HCT116 (cell line): ENCODE results near the gene SAMD14.

Experiments
- CEBPB ChIP-seq: IDR thresholded peaks from 2 replicates; pipeline ENCODE4 v1.6.1; 2012; ENCODE audit warnings: low read depth
- ELF1 ChIP-seq: IDR thresholded peaks from 2 replicates; pipeline ENCODE4 v1.6.1; 2012; ENCODE audit warnings: low read depth, borderline replicate concordance
- EZH2 ChIP-seq: fragments of 200-600 bp; sonication (generic); IDR thresholded peaks from 2 replicates; pipeline ENCODE4 v1.6.1; 2017; ENCODE audit warnings: antibody characterized with exemption, mixed run types
- EZH2phosphoT487 ChIP-seq: fragments of 200-600 bp; IDR thresholded peaks from 2 replicates; pipeline ENCODE4 v1.6.1; 2018; ENCODE audit warnings: antibody characterized with exemption, borderline replicate concordance
- JUND ChIP-seq: IDR thresholded peaks from 2 replicates; pipeline ENCODE4 v1.6.1; 2012
- POLR2A ChIP-seq: IDR thresholded peaks from 2 replicates; pipeline ENCODE4 v1.7.0; 2011; ENCODE audit warnings: borderline replicate concordance; ENCODE audit not compliant: insufficient read depth, insufficient read length; ENCODE audit errors: extremely low read depth
- POLR2AphosphoS5 ChIP-seq: IDR thresholded peaks from 2 replicates; pipeline ENCODE4 v1.6.1; 2011; ENCODE audit warnings: mild to moderate bottlenecking, low read depth, low read length, moderate library complexity
- SIN3A ChIP-seq: IDR thresholded peaks from 2 replicates; pipeline ENCODE4 v1.6.1; 2012; ENCODE audit warnings: low read depth
- SP1 ChIP-seq: IDR thresholded peaks from 2 replicates; pipeline ENCODE4 v1.6.1; 2012; ENCODE audit warnings: low read depth
- SRF ChIP-seq: IDR thresholded peaks from 2 replicates; pipeline ENCODE4 v1.6.1; 2012; ENCODE audit warnings: low read depth
- TCF7L2 ChIP-seq: IDR thresholded peaks from 2 replicates; pipeline ENCODE4 v1.7.0; 2011; ENCODE audit warnings: borderline replicate concordance, inconsistent platforms; ENCODE audit not compliant: insufficient read depth, insufficient read length; ENCODE audit errors: extremely low read depth
- ZNF274 ChIP-seq: fragments of 200-500 bp; sonication (Bioruptor generic); IDR thresholded peaks from 2 replicates; pipeline ENCODE4 v1.6.1; 2014; ENCODE audit warnings: mild to moderate bottlenecking, low read depth, low read length, inconsistent platforms
- TF ChIP-seq, protein P1 (sequence below), 3 experiments: fragments of 200-600 bp in 1 of 3; sonication (generic) in 1 of 3; IDR thresholded peaks in 2 of 3; conservative IDR thresholded peaks in 1 of 3; 2 replicates each; pipeline ENCODE4 v1.5.1; 2012 to 2017; ENCODE audit warnings: low read depth in 2 of 3, low read length in 2 of 3, antibody characterized with exemption in 1 of 3, borderline replicate concordance in 1 of 3, control low read depth in 1 of 3, mild to moderate bottlenecking in 1 of 3, mixed read lengths in 1 of 3, mixed run types in 1 of 3, moderate library complexity in 1 of 3; ENCODE audit not compliant: insufficient read depth in 1 of 3
- TF ChIP-seq, protein P2 (sequence below): IDR thresholded peaks from 2 replicates; pipeline ENCODE4 v1.6.1; 2011; ENCODE audit warnings: mild to moderate bottlenecking, low read length, moderate library complexity; ENCODE audit not compliant: insufficient replicate concordance; ENCODE audit errors: extremely low read depth

DNA sequence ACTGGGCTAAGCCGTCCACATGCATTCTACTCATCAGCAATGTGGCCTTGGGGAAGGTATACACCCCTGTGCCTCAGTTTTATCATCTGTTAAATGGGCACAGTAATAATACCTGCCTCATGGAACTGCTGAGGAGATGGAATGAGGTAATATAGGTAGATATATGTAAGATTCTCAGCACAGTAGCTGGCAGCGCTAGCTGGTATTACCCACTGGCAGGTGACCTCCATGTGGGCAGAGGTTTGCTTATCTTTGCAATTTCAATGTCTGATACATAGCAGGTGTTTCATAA, 34.7 kb upstream of the SAMD14 start:
- TF ChIP-seq POLR2A (no peak), SP1 (no peak), CEBPB (no peak), JUND (no peak), ZNF274 (no peak), ELF1 (no peak), POLR2AphosphoS5 (no peak), EZH2 (no peak), TCF7L2 (no peak), EZH2phosphoT487 (no peak), SRF (no peak), SIN3A (no peak)
- TF ChIP-seq, protein P1, sequence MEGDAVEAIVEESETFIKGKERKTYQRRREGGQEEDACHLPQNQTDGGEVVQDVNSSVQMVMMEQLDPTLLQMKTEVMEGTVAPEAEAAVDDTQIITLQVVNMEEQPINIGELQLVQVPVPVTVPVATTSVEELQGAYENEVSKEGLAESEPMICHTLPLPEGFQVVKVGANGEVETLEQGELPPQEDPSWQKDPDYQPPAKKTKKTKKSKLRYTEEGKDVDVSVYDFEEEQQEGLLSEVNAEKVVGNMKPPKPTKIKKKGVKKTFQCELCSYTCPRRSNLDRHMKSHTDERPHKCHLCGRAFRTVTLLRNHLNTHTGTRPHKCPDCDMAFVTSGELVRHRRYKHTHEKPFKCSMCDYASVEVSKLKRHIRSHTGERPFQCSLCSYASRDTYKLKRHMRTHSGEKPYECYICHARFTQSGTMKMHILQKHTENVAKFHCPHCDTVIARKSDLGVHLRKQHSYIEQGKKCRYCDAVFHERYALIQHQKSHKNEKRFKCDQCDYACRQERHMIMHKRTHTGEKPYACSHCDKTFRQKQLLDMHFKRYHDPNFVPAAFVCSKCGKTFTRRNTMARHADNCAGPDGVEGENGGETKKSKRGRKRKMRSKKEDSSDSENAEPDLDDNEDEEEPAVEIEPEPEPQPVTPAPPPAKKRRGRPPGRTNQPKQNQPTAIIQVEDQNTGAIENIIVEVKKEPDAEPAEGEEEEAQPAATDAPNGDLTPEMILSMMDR (IDR thresholded peaks at IDR 0.05 in 2 of 3, conservative IDR thresholded peaks at IDR 0.05 in 1 of 3; ENCODE audit: borderline replicate concordance in 1 of 3, insufficient read depth in 1 of 3, low read depth in 2 of 3, low read length in 2 of 3) = no peak
- TF ChIP-seq, protein P2, sequence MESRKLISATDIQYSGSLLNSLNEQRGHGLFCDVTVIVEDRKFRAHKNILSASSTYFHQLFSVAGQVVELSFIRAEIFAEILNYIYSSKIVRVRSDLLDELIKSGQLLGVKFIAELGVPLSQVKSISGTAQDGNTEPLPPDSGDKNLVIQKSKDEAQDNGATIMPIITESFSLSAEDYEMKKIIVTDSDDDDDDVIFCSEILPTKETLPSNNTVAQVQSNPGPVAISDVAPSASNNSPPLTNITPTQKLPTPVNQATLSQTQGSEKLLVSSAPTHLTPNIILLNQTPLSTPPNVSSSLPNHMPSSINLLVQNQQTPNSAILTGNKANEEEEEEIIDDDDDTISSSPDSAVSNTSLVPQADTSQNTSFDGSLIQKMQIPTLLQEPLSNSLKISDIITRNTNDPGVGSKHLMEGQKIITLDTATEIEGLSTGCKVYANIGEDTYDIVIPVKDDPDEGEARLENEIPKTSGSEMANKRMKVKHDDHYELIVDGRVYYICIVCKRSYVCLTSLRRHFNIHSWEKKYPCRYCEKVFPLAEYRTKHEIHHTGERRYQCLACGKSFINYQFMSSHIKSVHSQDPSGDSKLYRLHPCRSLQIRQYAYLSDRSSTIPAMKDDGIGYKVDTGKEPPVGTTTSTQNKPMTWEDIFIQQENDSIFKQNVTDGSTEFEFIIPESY = no peak
